ENCODE results near the gene AGPAT2. TPM values are rescaled to one million over a fixed set of nuclear protein-coding genes. Genes with fewer than 3 reads are reported as not detected.

The AGPAT2 gene
- total RNA-seq, 4 donors from 2014 or later, result 300 to 1,989 (median 392) TPM

DNA sequence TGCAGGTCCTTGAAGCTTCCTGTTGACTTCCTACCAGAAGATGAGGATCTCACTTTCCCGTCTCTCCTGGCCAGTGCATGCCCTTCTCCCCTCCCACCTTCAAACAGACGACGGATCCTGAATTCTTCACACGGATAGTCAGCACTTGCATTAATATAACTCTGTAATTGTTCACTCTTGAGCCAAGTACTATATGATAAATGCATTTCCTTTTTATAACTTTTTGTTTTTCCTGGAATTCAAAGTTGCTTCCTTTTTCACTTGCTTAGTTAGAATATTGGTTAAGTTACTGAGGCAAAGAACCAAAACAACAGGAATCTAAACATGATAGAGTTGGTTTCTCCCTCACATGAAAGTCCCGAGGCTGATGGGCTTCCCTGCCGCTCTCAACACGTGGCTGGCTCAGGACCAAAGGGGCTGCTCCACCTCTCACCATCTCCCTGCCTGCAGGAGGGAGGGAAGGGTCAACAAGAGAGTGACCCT, 44.8 kb downstream of the AGPAT2 start:
- TF ChIP-seq, protein P1, sequence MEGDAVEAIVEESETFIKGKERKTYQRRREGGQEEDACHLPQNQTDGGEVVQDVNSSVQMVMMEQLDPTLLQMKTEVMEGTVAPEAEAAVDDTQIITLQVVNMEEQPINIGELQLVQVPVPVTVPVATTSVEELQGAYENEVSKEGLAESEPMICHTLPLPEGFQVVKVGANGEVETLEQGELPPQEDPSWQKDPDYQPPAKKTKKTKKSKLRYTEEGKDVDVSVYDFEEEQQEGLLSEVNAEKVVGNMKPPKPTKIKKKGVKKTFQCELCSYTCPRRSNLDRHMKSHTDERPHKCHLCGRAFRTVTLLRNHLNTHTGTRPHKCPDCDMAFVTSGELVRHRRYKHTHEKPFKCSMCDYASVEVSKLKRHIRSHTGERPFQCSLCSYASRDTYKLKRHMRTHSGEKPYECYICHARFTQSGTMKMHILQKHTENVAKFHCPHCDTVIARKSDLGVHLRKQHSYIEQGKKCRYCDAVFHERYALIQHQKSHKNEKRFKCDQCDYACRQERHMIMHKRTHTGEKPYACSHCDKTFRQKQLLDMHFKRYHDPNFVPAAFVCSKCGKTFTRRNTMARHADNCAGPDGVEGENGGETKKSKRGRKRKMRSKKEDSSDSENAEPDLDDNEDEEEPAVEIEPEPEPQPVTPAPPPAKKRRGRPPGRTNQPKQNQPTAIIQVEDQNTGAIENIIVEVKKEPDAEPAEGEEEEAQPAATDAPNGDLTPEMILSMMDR (IDR thresholded peaks at IDR 0.05; ENCODE audit: low read depth), result no peak

DNA sequence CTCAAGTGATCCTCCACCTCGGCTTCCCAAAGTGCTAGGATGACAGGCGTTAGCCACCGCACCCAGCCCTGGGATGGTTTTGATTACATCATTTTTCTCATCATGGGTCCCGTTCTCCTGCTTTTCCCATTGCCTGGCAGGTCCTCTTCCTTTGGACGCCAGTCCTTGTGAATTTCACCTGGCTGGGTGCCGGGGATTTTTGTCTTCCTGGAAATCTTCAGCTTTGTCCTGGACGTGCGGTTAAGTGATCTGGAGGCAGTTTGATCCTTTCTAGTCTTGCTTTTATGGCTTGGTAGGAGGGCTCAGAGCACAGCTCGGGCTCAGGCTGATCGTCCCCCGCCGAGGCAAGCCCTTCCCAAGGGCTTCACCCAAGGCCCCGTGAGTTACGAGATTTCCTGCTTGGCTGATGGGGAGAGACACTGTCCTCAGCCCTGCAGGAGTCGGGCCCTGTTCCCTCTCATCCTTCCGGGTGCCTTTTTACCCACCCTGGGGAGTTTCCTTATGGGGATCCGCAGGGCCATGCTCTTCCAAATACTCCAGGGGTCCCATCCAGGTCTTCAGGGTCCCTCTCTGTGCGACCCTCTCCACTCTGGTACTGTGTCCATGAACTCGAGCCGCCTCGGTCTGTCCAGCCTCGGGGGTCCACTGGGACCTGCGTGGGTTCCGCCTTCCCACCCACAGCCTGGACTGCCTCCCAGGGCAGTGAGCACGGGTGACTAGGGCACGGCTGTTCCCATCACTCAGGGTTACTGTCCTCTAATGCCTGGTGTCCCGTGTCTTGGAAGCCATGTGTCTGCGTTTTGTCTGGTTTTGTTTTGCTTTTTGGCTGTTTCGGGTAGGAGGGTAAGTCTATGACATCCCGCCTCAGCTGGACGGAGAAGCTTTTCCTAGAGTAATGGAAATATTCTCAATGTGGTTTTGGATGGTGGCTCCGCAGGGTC, 46.8 kb downstream of the AGPAT2 start:
- TF ChIP-seq, protein P1 (IDR thresholded peaks at IDR 0.05; ENCODE audit: low read depth), result no peak

DNA sequence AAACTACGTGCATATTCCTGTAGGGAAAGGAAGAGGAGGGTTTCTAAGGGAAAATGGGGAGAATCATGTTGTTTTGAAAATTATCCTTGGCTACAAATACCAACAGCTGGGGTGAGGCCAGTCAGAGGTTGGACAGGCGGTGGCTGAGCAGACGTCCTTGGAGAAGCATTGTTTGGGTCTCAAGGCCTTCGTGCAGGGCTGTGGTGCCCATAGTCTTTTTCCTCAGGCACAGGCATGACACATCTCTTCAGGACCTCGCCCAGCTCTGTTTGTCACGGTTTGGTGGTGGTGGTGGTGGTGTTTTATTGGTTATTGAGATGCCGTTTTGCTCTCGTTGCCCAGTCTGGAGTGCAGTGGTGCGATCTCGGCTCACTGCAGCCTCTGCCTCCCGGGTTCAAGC, 52.4 kb downstream of the AGPAT2 start:
- TF ChIP-seq, protein P1 (IDR thresholded peaks at IDR 0.05; ENCODE audit: low read depth), result no peak

DNA sequence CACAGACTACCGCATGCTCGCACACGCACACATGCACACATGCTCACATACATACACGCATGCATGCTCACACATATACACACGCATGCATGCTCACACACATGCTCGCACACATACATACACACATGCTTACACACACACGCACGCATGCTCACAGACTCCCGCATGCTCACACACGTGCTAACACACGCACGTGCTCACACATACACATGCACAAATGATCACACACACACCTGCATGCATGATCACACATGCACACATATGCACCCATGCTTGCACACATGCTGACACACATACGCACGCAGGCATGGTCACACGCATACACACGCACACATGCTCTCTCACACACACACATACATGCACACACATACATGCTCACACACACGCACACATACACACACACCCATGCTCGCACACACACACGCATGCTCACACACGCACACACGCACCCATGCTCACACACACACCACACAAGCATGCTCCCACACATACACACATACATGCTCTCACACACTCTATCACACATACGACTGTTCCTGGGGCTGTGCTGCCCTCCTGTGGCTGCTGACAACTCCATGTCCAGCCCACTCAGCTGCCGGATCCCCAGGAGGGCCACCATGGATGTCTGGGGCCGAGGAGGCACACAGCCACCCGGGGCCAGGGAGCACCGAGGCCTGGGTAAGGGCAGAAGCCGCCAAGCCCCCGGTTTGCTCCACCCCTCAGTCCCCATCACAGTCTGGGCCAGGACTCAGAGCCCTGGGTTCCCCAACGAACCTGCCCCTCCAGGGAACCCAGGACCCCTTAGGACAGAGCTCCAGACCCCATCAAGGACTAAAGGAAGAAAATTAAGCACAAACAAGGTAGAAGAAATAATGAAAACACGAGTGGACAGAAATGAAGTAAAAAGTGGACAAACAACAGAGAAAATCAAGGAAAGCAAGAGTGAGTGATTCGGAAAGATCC, 55.9 kb downstream of the AGPAT2 start:
- TF ChIP-seq, protein P1 (IDR thresholded peaks at IDR 0.05; ENCODE audit: low read depth), result no peak

DNA sequence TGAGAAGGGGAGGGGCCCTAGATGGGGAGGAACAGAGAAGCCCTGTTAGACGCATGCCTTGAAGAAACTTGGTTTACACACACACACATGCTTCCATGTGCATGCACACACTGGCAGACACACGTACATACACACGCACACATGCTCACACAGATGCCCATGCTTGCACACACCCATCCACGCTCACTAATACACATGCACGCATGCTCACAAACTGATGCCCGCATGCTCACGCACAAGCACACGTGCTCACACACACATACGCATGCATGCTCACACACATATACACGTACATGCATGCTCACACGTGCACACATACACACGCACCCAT, 56.6 kb downstream of the AGPAT2 start:
- TF ChIP-seq, protein P1 (IDR thresholded peaks at IDR 0.05; ENCODE audit: low read depth), result no peak

DNA sequence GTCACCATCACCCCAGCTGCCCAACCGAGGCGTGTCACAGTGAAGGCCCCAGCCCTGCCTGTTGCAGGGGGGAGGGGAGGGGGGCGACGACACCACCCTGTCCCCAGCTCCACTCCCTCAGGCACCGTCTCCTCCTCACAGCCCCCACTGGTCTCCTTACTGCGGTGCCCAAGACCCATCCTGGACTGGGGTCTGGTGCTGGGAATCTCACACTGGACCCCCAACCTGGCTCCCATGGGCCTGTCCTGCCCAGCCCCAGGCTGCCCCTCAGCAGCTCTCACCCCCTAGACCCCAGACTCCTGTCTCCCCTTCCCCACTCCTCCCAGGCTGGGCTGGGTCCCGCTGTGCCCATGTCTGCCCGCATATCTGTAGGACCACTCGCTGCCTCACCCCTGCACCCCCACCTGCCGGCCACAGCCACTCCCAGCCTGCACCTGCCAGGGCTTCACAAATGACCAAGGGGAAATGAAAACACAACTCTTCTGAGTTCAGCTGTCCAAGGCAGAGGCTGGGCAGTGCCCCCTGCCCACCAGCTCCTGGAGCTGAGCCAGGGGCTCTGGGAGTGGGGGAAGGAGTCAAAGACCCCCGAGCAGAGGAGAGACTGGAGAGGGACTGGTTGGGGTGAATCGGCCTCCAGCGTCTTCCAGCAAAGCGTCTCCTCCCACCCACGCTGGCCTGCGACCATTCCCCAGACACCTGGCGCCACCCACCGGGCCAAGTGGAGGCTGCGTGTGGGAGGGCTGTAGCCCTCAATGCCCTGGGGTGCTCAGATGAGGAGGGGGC, 57.2 kb downstream of the AGPAT2 start:
- TF ChIP-seq, protein P1 (IDR thresholded peaks at IDR 0.05; ENCODE audit: low read depth), result no peak

Measured in subcutaneous adipose tissue (tissue), 4 donors.